Measurements from ENCODE around the gene PAFAH1B2.

- TF ChIP-seq POLR2A (IDR thresholded peaks at IDR 0.05) (no peak), CTCF (IDR thresholded peaks at IDR 0.05 in 8 of 11, conservative IDR thresholded peaks at IDR 0.05 in 3 of 11) (no peak)
These were observed 36.1 kb upstream of the PAFAH1B2 start for GRCh38 chr11:117107701-117108590.
